ENCODE results near the gene MORN2.

- no peak for TF ChIP-seq CTCF (IDR thresholded peaks at IDR 0.05)
- no peak for TF ChIP-seq EP300 (IDR thresholded peaks at IDR 0.05)
Observed at GRCh38 chr2:38930600-38930999, 54.8 kb downstream of the MORN2 start.
